ENCODE measurements around the gene LAMA1. TPM values are rescaled to one million over a fixed set of nuclear protein-coding genes. Genes with fewer than 3 reads are reported as not detected.

The LAMA1 gene
- total and polyA plus RNA-seq, 10 of the 15 experiments (the other 5 are each of a cell fraction or from before 2014, with no cell fraction given): under 0.01 to 1.9 (median 0.06) TPM; not detected in 6

DNA sequence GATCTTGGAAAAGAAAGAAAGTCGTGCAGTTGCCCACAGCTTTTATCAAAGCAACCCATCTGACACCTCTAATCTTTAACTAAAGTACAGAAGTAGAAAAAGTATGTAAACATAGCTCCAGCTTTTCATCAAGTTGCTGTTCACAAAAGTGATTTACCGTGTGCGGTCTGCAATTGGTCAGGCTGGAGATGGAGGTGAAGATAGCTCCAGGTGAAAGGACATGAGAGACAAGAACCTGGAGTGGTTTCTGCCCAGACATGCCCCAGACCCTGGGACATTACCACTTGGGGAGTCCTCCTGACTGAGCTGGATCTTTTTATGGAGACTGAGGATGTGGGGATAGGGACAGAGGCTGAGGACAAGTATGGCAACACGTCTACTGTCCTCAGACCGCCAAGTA is 82.7 kb downstream of the LAMA1 start (continued):
- TF ChIP-seq, protein P1, sequence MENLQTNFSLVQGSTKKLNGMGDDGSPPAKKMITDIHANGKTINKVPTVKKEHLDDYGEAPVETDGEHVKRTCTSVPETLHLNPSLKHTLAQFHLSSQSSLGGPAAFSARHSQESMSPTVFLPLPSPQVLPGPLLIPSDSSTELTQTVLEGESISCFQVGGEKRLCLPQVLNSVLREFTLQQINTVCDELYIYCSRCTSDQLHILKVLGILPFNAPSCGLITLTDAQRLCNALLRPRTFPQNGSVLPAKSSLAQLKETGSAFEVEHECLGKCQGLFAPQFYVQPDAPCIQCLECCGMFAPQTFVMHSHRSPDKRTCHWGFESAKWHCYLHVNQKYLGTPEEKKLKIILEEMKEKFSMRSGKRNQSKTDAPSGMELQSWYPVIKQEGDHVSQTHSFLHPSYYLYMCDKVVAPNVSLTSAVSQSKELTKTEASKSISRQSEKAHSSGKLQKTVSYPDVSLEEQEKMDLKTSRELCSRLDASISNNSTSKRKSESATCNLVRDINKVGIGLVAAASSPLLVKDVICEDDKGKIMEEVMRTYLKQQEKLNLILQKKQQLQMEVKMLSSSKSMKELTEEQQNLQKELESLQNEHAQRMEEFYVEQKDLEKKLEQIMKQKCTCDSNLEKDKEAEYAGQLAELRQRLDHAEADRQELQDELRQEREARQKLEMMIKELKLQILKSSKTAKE (IDR thresholded peaks at IDR 0.05; ENCODE audit: low read depth, poor library complexity, severe bottlenecking): no peak
- TF ChIP-seq STAT1 (conservative IDR thresholded peaks at IDR 0.05) (no peak), ZBED1 (IDR thresholded peaks at IDR 0.05; ENCODE audit: borderline replicate concordance) (no peak), NRF1 (conservative IDR thresholded peaks at IDR 0.05; ENCODE audit: low read depth, low read length) (no peak)
- TF ChIP-seq, protein P2, sequence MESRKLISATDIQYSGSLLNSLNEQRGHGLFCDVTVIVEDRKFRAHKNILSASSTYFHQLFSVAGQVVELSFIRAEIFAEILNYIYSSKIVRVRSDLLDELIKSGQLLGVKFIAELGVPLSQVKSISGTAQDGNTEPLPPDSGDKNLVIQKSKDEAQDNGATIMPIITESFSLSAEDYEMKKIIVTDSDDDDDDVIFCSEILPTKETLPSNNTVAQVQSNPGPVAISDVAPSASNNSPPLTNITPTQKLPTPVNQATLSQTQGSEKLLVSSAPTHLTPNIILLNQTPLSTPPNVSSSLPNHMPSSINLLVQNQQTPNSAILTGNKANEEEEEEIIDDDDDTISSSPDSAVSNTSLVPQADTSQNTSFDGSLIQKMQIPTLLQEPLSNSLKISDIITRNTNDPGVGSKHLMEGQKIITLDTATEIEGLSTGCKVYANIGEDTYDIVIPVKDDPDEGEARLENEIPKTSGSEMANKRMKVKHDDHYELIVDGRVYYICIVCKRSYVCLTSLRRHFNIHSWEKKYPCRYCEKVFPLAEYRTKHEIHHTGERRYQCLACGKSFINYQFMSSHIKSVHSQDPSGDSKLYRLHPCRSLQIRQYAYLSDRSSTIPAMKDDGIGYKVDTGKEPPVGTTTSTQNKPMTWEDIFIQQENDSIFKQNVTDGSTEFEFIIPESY (IDR thresholded peaks at IDR 0.05): no peak

DNA sequence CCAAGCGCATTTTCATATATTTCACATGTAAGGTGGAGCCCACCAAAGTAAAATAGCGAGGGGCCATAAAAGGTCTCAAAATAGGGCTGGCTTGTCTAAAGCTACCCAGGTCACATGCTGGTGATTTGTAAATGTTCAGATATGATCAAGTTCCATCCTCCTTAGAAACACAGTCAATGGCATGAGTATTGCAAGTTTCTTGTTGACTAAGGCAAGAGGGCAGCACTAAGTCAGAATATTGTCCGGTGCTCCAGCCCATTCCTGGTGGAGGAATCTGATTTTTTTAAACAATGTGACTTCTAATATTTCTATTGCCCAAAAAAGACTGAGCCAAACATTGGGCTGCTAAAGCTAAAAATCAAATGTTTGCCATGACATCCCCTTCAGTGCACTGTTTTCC is 85.1 kb downstream of the LAMA1 start:
- H3K27me3 ChIP-seq (replicated peaks in 1 of 2; ENCODE audit: control insufficient read depth in 2 of 2, insufficient read depth in 2 of 2, low read length in 1 of 2): no peaks in the 10 kb centered on the region; a peak in 1 of 4 replicates
- no peaks in the 10 kb centered on the region for H3K4me1 ChIP-seq (ENCODE audit: control insufficient read depth, insufficient read depth, low read length)
- no peak overlapping the region for H3K27ac ChIP-seq (ENCODE audit: control insufficient read depth, insufficient read depth)
- no peak overlapping the region for H2AFZ ChIP-seq (ENCODE audit: control insufficient read depth, low read depth, low read length)
- H3K4me2 ChIP-seq (ENCODE audit: control insufficient read depth, insufficient read depth): no peak overlapping the region
- 3% methylated on average over 3 of the region's 3 CpGs for WGBS (ENCODE audit: insufficient coverage, insufficient replicate concordance, low lambda C conversion rate, missing lambda C conversion rate)
- H3K79me2 ChIP-seq (ENCODE audit: control insufficient read depth, insufficient read depth, low read length): no peaks in the 10 kb centered on the region
- SMC1A ChIA-PET (ENCODE audit: uncharacterized antibody, unreplicated experiment): no interaction called here
- FAIRE-seq: no peak
- RAD21 ChIA-PET (ENCODE audit: unreplicated experiment): no interaction called here
- in situ Hi-C loops (cut with MboI): no loop called here
- intact Hi-C loops (cut with micrococcal nuclease; ENCODE audit: unreplicated experiment): no loop called here
- ATAC-seq: no peak
- no peaks in the 10 kb centered on the region for H4K20me1 ChIP-seq (ENCODE audit: control insufficient read depth, insufficient read depth)
- no peaks in the 10 kb centered on the region for H3K9me3 ChIP-seq (replicated peaks; ENCODE audit: control insufficient read depth, insufficient read depth, low read length)
- H3K4me3 ChIP-seq: no peak overlapping the region
- no peaks in the 10 kb centered on the region for H3K36me3 ChIP-seq (ENCODE audit: control insufficient read depth in 2 of 2, insufficient read depth in 2 of 2, low read length in 1 of 2)
- DNase-seq (ENCODE audit: low read depth, low spot score): no peak
- BruUV-seq (replicated peaks): no TSS peak
- CTCF ChIA-PET: no interaction called here
- POLR2A ChIA-PET: no interaction called here
- no peak overlapping the region for H3K9ac ChIP-seq (ENCODE audit: control insufficient read depth, insufficient read depth, low read length)
- TF ChIP-seq BMI1 (IDR thresholded peaks at IDR 0.05; ENCODE audit: borderline replicate concordance) (no peak), EP300 (IDR thresholded peaks at IDR 0.05; ENCODE audit: borderline replicate concordance in 1 of 2, control insufficient read depth in 1 of 2, low read depth in 2 of 2, low read length in 2 of 2) (no peak), SMAD1 (IDR thresholded peaks at IDR 0.05; ENCODE audit: low read depth, partially characterized antibody) (no peak), NBN (IDR thresholded peaks at IDR 0.05) (no peak), SREBF1 (IDR thresholded peaks at IDR 0.05; ENCODE audit: low read length) (no peak), MYB (IDR thresholded peaks at IDR 0.05; ENCODE audit: borderline replicate concordance, low read depth, low read length) (no peak), RB1 (IDR thresholded peaks at IDR 0.05; ENCODE audit: borderline replicate concordance) (no peak), MXI1 (IDR thresholded peaks at IDR 0.05; ENCODE audit: low read depth, low read length) (no peak), RUNX3 (IDR thresholded peaks at IDR 0.05; ENCODE audit: low read length) (no peak), SREBF2 (IDR thresholded peaks at IDR 0.05; ENCODE audit: low read length) (no peak)
- TF ChIP-seq, protein P3, sequence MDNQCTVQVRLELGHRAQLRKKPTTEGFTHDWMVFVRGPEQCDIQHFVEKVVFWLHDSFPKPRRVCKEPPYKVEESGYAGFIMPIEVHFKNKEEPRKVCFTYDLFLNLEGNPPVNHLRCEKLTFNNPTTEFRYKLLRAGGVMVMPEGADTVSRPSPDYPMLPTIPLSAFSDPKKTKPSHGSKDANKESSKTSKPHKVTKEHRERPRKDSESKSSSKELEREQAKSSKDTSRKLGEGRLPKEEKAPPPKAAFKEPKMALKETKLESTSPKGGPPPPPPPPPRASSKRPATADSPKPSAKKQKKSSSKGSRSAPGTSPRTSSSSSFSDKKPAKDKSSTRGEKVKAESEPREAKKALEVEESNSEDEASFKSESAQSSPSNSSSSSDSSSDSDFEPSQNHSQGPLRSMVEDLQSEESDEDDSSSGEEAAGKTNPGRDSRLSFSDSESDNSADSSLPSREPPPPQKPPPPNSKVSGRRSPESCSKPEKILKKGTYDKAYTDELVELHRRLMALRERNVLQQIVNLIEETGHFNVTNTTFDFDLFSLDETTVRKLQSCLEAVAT (IDR thresholded peaks at IDR 0.05): no peak
- TF ChIP-seq, protein P4, sequence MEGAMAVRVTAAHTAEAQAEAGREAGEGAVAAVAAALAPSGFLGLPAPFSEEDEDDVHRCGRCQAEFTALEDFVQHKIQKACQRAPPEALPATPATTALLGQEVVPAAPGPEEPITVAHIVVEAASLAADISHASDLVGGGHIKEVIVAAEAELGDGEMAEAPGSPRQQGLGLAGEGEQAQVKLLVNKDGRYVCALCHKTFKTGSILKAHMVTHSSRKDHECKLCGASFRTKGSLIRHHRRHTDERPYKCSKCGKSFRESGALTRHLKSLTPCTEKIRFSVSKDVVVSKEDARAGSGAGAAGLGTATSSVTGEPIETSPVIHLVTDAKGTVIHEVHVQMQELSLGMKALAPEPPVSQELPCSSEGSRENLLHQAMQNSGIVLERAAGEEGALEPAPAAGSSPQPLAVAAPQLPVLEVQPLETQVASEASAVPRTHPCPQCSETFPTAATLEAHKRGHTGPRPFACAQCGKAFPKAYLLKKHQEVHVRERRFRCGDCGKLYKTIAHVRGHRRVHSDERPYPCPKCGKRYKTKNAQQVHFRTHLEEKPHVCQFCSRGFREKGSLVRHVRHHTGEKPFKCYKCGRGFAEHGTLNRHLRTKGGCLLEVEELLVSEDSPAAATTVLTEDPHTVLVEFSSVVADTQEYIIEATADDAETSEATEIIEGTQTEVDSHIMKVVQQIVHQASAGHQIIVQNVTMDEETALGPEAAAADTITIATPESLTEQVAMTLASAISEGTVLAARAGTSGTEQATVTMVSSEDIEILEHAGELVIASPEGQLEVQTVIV (IDR thresholded peaks at IDR 0.05; ENCODE audit: borderline replicate concordance, partially characterized antibody): no peak

Data from GM12878 (cell line).